IPS-15b (cell line): ENCODE measurements around the gene DOCK7.
"Not testable (repeated sequence)": the region's sequence is repeated elsewhere in the genome, so short reads cannot be mapped to it uniquely, and the experiment has no call there.

Experiments used
- H3K27me3 ChIP-seq: one replicate; pipeline ENCODE4 v1.6.1; 2013; ENCODE audit warnings: low read length; ENCODE audit not compliant: control insufficient read depth, insufficient read depth
- H3K36me3 ChIP-seq: one replicate; pipeline ENCODE4 v1.6.1; 2013; ENCODE audit warnings: low read length; ENCODE audit not compliant: control insufficient read depth, insufficient read depth
- H3K4me1 ChIP-seq: one replicate; pipeline ENCODE4 v1.6.1; 2013; ENCODE audit warnings: mild to moderate bottlenecking, low read length; ENCODE audit not compliant: control insufficient read depth, insufficient read depth
- H3K4me3 ChIP-seq: one replicate; pipeline ENCODE4 v1.5.1; 2013; ENCODE audit warnings: low read depth, low read length
- H3K9ac ChIP-seq: one replicate; pipeline ENCODE4 v1.6.1; 2013; ENCODE audit warnings: low read depth, mild to moderate bottlenecking, low read length
- H3K9me3 ChIP-seq: one replicate; pipeline ENCODE4 v1.6.1; 2013; ENCODE audit warnings: mild to moderate bottlenecking, low read length; ENCODE audit not compliant: control insufficient read depth, insufficient read depth

The DOCK7 gene

DNA sequence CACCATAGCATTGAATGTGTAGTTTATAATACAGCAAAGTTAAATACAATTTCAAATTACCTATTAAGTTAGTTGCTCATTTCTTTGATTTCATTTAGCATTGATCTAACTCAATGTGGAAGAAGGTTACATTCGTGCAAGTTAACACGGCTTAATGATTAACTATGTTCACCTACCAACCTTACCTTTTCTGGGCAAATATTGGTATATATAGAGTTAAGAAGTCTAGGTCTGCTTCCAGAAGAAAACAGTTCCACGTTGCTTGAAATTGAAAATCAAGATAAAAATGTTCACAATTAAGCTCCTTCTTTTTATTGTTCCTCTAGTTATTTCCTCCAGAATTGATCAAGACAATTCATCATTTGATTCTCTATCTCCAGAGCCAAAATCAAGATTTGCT, 90.9 kb downstream of the DOCK7 start, which contains the start of gene ANGPTL3:
ANGPTL3 (plus strand) TSS at position 240 of the 400 bp plus-strand sequence; CDS start at position 287, 47 bp downstream.
- no peaks in the 10 kb centered on the region for H3K9me3 ChIP-seq
- no peaks in the 10 kb centered on the region for H3K27me3 ChIP-seq
- H3K9ac ChIP-seq, result no peak within 1 kb of the TSS
- H3K4me3 ChIP-seq, result no peak within 1 kb of the TSS
- no peaks in the 10 kb centered on the region for H3K4me1 ChIP-seq
- no peaks in the 10 kb centered on the region for H3K36me3 ChIP-seq

DNA sequence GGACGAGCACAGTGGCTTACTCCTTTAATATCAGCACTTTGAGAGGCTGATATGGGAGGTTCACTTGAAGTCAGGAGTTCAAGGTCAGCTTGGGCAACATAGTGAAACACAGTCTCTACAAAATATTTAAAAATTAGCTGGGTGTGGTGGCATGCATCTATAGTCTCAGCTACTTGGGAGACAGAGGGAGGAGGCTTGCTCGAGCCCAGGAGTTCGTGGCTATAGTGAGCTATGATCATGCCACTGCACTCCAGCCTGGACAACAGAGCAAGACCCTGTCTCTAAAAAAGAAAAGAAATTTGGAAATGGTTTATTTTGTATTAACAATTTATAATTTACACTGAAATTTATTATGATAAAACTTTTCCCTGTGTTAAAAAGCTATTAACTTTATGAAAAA, 92.5 kb downstream of the DOCK7 start:
- Histone ChIP-seq H3K4me1 (no peaks in the 10 kb centered on the region), H3K9ac (no peak overlapping the region), H3K9me3 (no peaks in the 10 kb centered on the region), H3K27me3 (no peaks in the 10 kb centered on the region), H3K36me3 (no peaks in the 10 kb centered on the region), H3K4me3 (no peak overlapping the region)

GRCh38 chr1:62593825-62594394, 94.3 kb downstream of the DOCK7 start:
- H3K4me3 ChIP-seq, result no peak overlapping the region
- H3K36me3 ChIP-seq, result no peaks in the 10 kb centered on the region

DNA sequence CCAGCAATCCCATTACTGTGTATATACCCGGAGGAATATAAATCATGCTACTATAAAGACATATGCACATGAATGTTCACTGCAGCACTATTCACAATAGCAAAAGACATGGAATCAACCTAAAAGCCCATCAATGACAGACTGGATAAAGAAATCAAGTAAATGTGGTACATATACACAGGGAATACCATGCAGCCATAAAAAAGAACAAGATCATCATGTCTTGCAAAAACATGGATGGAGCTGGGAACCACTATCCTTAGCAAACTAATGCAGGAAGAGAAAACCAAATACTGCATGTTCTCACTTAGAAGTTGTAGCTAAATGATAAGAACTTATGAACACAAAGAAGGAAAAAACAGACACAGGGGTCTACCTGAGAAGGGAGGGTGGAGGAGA, 97.2 kb downstream of the DOCK7 start:
- Histone ChIP-seq H3K9me3 (no peaks in the 10 kb centered on the region), H3K4me1 (peaks cover 6% of the 10 kb centered on the region), H3K9ac (no peak overlapping the region), H3K27me3 (no peaks in the 10 kb centered on the region), H3K4me3 (no peak overlapping the region), H3K36me3 (no peaks in the 10 kb centered on the region)

More at GRCh38 chr1:62593825-62594394, 94.3 kb downstream of the DOCK7 start:
- no peaks in the 10 kb centered on the region for H3K4me1 ChIP-seq
- no peak overlapping the region for H3K9ac ChIP-seq
- no peaks in the 10 kb centered on the region for H3K27me3 ChIP-seq
- no peaks in the 10 kb centered on the region for H3K9me3 ChIP-seq

- Histone ChIP-seq H3K9me3 (no peaks in the 10 kb centered on the region), H3K4me3 (no peak overlapping the region), H3K36me3 (no peaks in the 10 kb centered on the region), H3K27me3 (no peaks in the 10 kb centered on the region), H3K9ac (no peak overlapping the region), H3K4me1 (peaks cover 8% of the 10 kb centered on the region)
Observed at GRCh38 chr1:62590255-62590969, 97.8 kb downstream of the DOCK7 start.

DNA sequence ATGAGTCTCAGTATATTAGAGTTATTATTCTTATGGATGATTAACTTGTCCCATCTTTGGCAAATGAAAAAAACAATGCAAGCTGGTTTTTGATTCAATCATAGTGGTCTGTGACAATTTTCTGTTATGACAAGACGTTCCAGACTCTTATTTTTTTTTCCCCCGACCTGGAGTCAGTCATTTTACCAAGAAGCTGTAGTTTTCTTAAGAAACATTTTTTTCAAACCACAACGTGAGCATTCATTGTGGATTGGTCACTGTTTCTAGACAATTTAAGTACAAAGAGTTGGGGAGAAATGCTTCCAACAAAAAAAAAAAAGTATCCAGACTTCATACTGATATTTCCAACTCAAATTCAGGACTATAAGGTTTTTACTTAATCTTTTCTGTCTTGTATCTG, 98.9 kb downstream of the DOCK7 start:
- Histone ChIP-seq H3K9ac (no peak overlapping the region), H3K4me1 (peaks cover 14% of the 10 kb centered on the region), H3K36me3 (no peaks in the 10 kb centered on the region), H3K27me3 (no peaks in the 10 kb centered on the region), H3K4me3 (no peak overlapping the region), H3K9me3 (no peaks in the 10 kb centered on the region)

DNA sequence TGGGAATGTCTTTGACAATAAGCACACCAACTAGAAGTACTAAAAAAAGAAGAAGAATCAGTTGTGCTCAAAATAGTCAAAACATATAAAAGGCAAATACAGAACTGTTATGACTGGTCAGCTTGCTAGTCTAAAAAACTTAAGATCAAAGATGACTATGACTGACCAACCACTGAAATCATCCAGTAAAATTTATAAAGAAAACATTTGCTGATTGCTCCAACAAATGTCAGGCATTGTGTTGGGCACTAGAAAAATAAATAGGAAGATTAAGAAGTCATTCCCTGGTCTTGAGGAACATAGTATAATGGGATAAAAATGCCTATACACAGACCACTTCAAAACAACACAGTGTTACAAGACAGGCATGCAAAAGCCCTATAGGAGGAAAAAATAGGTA, 100.2 kb downstream of the DOCK7 start:
- no peak overlapping the region for H3K4me3 ChIP-seq
- no peaks in the 10 kb centered on the region for H3K36me3 ChIP-seq
- no peaks in the 10 kb centered on the region for H3K27me3 ChIP-seq
- H3K9me3 ChIP-seq, result no peaks in the 10 kb centered on the region
- peaks cover 14% of the 10 kb centered on the region for H3K4me1 ChIP-seq
- no peak overlapping the region for H3K9ac ChIP-seq

DNA sequence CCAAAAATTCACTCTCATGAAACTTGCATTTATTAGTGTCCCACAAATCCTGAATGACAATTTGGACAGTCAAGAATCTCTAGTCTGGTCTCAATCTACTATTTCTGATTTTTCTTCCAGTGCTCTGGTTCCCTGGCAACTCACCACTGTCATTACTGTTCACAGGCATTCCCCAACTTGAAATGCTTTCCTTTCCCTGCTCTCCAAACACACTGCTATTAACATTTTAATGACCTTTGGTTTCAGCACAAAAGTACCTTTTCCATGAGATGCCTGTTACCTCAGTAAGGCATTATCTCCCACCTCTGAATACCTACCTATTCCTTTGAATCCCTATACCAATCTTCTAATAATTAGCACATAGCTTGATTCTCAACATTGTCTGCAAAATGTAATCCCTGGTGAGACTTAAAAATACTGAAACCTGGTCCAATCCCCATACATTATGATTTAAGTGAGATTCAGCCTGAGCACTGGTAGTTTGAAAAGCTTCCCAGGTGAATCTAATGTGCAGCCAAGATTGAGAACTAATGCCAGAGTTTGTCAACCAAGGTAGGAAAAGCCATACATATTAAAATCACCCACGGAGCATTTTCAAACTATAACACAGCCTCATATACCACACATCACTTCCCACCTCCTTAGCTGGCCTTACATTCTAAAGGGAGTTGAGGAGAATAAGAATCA, 102.6 kb downstream of the DOCK7 start:
- Histone ChIP-seq H3K36me3 (no peaks in the 10 kb centered on the region), H3K4me3 (no peak overlapping the region), H3K4me1 (peaks cover 14% of the 10 kb centered on the region), H3K27me3 (no peaks in the 10 kb centered on the region), H3K9me3 (no peaks in the 10 kb centered on the region), H3K9ac (no peak overlapping the region)

DNA sequence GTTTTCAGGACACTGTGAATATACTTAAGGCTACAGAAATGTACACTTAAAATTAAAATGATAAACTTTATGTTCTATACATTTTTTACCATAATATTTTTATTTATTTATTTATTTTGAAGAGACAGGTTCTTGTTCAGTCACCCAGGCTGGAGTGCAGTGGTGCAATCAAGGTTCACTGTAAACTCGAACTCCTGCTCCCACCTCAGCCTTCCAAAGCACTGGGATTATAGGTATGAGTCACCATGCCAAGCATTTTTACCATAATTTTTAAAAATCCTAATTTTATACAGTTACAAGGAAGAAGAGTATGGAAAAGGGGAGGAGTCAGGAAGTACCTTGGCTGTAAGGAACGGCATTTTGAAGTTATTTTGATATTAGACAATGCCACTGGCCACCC, 114.5 kb downstream of the DOCK7 start:
- Histone ChIP-seq H3K4me1 (no peaks in the 10 kb centered on the region), H3K36me3 (no peaks in the 10 kb centered on the region), H3K9ac (no peak overlapping the region), H3K27me3 (no peaks in the 10 kb centered on the region), H3K9me3 (no peaks in the 10 kb centered on the region), H3K4me3 (no peak overlapping the region)

- H3K9ac ChIP-seq, result no peak overlapping the region
- H3K4me3 ChIP-seq, result no peak overlapping the region
- H3K36me3 ChIP-seq, result no peaks in the 10 kb centered on the region
- H3K27me3 ChIP-seq, result no peaks in the 10 kb centered on the region
- H3K4me1 ChIP-seq, result no peaks in the 10 kb centered on the region
- no peaks in the 10 kb centered on the region for H3K9me3 ChIP-seq
Observed at GRCh38 chr1:62572476-62572875, 115.7 kb downstream of the DOCK7 start.

GRCh38 chr1:62571517-62571916, 116.7 kb downstream of the DOCK7 start:
- not testable (repeated sequence) for H3K36me3 ChIP-seq, H3K4me1 ChIP-seq, H3K27me3 ChIP-seq, H3K9ac ChIP-seq, H3K9me3 ChIP-seq, H3K4me3 ChIP-seq

GRCh38 chr1:62567926-62568325, 120.3 kb downstream of the DOCK7 start:
- H3K4me1 ChIP-seq, result not testable (repeated sequence)

More at GRCh38 chr1:62567926-62568325, 120.3 kb downstream of the DOCK7 start:
- H3K9me3 ChIP-seq, H3K4me3 ChIP-seq, H3K27me3 ChIP-seq, H3K9ac ChIP-seq, H3K36me3 ChIP-seq: not testable (repeated sequence)
